Liver (tissue), 3 donors: ENCODE results near the gene DCDC1.

Source experiments
- ATF3 ChIP-seq: IDR thresholded peaks from 2 replicates; pipeline ENCODE4 v1.6.1; 2016; ENCODE audit warnings: antibody characterized with exemption
- CTCF ChIP-seq: fragments of 150-350 bp; IDR thresholded peaks from 2 replicates; pipeline ENCODE4 v1.5.1; 2017; ENCODE audit warnings: improper control_type of control experiment, low read depth, low read length; ENCODE audit not compliant: missing input control
- EGR1 ChIP-seq, 2 donors: IDR thresholded peaks; 2 replicates each; pipeline ENCODE4 v1.6.1; 2016 to 2018; ENCODE audit warnings: antibody characterized with exemption in 2 of 2, low read depth in 2 of 2
- GABPA ChIP-seq, 2 donors: IDR thresholded peaks in 1 of 2; conservative IDR thresholded peaks in 1 of 2; 2 replicates each; pipeline ENCODE4 v1.6.1; 2016; ENCODE audit warnings: antibody characterized with exemption in 2 of 2, mild to moderate bottlenecking in 1 of 2, moderate library complexity in 1 of 2
- MAX ChIP-seq: IDR thresholded peaks from 2 replicates; pipeline ENCODE4 v1.6.1; 2016; ENCODE audit warnings: antibody characterized with exemption
- RAD21 ChIP-seq, 2 donors: IDR thresholded peaks; 2 replicates each; pipeline ENCODE4 v1.6.1; 2016; ENCODE audit warnings: antibody characterized with exemption in 2 of 2, mild to moderate bottlenecking in 2 of 2
- REST ChIP-seq: IDR thresholded peaks from 2 replicates; pipeline ENCODE4 v1.6.1; 2016; ENCODE audit warnings: antibody characterized with exemption, mild to moderate bottlenecking
- SP1 ChIP-seq: IDR thresholded peaks from 2 replicates; pipeline ENCODE4 v1.6.1; 2018; ENCODE audit warnings: antibody characterized with exemption, mild to moderate bottlenecking
- YY1 ChIP-seq: IDR thresholded peaks from 2 replicates; pipeline ENCODE4 v1.6.1; 2016; ENCODE audit warnings: antibody characterized with exemption, mild to moderate bottlenecking
- donor health status: healthy.
- donor health status: healthy.

GRCh38 chr11:30830681-30831080, 538.9 kb downstream of the DCDC1 start:
- TF ChIP-seq CTCF, result no peak
- no peak for TF ChIP-seq YY1
- no peak for TF ChIP-seq RAD21 (IDR thresholded peaks at IDR 0.05)
- TF ChIP-seq EGR1 (IDR thresholded peaks at IDR 0.05; ENCODE audit: low read depth in 2 of 2), result no peak
- TF ChIP-seq SP1, result no peak
- TF ChIP-seq MAX, result no peak
- TF ChIP-seq ATF3, result no peak
- TF ChIP-seq REST, result no peak
- no peak for TF ChIP-seq GABPA (IDR thresholded peaks at IDR 0.05 in 1 of 2, conservative IDR thresholded peaks at IDR 0.05 in 1 of 2)
